Measurements from ENCODE around the gene PLD4.

DNA sequence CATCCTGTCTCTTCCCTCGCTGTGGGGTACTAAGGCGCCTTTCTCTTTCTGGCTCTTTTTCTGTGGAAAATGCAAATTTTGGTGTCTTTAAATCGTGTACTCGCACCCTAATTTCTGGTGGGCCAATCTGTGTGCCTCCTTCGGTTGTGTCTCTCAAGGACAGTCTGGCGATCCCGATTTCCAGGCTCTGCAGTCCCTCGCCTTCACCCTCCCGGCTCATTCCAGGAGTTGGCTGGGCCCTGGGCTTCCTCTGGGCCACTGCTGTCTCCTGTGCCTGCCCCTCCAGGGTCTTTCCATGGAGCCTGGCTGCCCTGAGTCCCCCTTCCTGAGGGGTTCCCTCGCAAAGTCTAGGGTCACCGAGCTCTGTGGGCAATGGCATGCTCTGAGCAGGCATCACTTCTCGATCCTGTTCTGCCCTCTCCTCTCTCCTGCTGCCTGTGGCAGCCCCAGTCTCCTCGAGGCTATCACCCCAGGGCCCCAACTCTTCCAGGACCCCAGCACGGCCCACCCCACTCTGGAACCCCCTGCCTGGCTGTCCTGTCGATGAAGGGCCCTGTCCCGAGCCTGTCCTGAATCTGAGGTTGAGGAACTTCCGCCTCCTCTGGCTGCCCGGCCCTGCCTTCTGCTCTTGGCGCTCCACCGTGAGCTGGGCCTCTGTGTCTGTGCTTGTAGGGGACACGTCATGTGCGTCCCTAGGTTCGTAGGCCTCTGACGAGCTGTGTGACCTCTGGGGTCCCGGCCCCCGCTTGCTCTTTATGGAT, 29.4 kb downstream of the PLD4 start:
- no peak for TF ChIP-seq POLR2A (IDR thresholded peaks at IDR 0.05)
- TF ChIP-seq, protein P1, sequence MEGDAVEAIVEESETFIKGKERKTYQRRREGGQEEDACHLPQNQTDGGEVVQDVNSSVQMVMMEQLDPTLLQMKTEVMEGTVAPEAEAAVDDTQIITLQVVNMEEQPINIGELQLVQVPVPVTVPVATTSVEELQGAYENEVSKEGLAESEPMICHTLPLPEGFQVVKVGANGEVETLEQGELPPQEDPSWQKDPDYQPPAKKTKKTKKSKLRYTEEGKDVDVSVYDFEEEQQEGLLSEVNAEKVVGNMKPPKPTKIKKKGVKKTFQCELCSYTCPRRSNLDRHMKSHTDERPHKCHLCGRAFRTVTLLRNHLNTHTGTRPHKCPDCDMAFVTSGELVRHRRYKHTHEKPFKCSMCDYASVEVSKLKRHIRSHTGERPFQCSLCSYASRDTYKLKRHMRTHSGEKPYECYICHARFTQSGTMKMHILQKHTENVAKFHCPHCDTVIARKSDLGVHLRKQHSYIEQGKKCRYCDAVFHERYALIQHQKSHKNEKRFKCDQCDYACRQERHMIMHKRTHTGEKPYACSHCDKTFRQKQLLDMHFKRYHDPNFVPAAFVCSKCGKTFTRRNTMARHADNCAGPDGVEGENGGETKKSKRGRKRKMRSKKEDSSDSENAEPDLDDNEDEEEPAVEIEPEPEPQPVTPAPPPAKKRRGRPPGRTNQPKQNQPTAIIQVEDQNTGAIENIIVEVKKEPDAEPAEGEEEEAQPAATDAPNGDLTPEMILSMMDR (IDR thresholded peaks at IDR 0.05) = no peak

All from uterus (tissue), 2 donors.